Fibroblast of skin of abdomen (primary cell): ENCODE data around the gene PHLDA3. TPM values are rescaled to one million over a fixed set of nuclear protein-coding genes. Genes with fewer than 3 reads are reported as not detected.

Source experiments
- DNase-seq: peaks from one replicate; pipeline ENCODE4 v3.0.0-alpha.2; 2013
- polyA plus RNA-seq, 2 experiments: library from polyadenylated mRNA; unstranded; fragments of 120-200 nt; gene quantifications; one replicate each; pipeline ENCODE4 v1.2.1, GENCODE V29; 2013; ENCODE audit not compliant: insufficient read length in 2 of 2

PHLDA3 gene
- 105 TPM for polyA plus RNA-seq (2013, experiment 1 of 2; ENCODE audit: insufficient read length)
- 115 TPM for polyA plus RNA-seq (2013, experiment 2 of 2; ENCODE audit: insufficient read length)

GRCh38 chr1:201468844-201469644 lies at the start of gene PHLDA3:
Gene PHLDA3, minus strand, starts transcription at chr1:201469188. Its CDS starts 402 bp downstream, at chr1:201468786.
- peak; percentile 96 for DNase-seq

GRCh38 chr1:201518071-201518470 lies 49.1 kb upstream of the PHLDA3 start:
- DNase-seq, result no peak

GRCh38 chr1:201517631-201518030 lies 48.6 kb upstream of the PHLDA3 start:
- no peak for DNase-seq

- no peak for DNase-seq
These were observed 47.6 kb upstream of the PHLDA3 start for GRCh38 chr1:201516511-201517127.

- no peak for DNase-seq
These were observed 46.9 kb upstream of the PHLDA3 start for GRCh38 chr1:201515895-201516294.

GRCh38 chr1:201515062-201515750 lies 46.2 kb upstream of the PHLDA3 start:
- DNase-seq, result no peak

- no peak for DNase-seq
These were observed 45.5 kb upstream of the PHLDA3 start for GRCh38 chr1:201514466-201514865.

- DNase-seq, result no peak
These were observed 44.7 kb upstream of the PHLDA3 start for GRCh38 chr1:201513498-201514243.

GRCh38 chr1:201511941-201512539 lies 43.1 kb upstream of the PHLDA3 start:
- DNase-seq, result no peak

GRCh38 chr1:201511396-201511940 lies 42.5 kb upstream of the PHLDA3 start:
- DNase-seq, result no peak

- DNase-seq, result no peak
These were observed 41.7 kb upstream of the PHLDA3 start for GRCh38 chr1:201510734-201511133.

GRCh38 chr1:201509601-201510374 lies 40.8 kb upstream of the PHLDA3 start:
- DNase-seq, result no peak

GRCh38 chr1:201508809-201509208 lies 39.8 kb upstream of the PHLDA3 start:
- peak; percentile 61 for DNase-seq

GRCh38 chr1:201507360-201507675 lies 38.3 kb upstream of the PHLDA3 start:
- no peak for DNase-seq

GRCh38 chr1:201506557-201507359 lies 37.8 kb upstream of the PHLDA3 start, which contains the start of gene CSRP1:
Gene CSRP1, minus strand, starts transcription at chr1:201507123. Its CDS starts 10,820 bp downstream, at chr1:201496303.
- DNase-seq, result peak; percentile 91

GRCh38 chr1:201506092-201506491 lies 37.1 kb upstream of the PHLDA3 start:
- DNase-seq, result no peak

GRCh38 chr1:201505503-201505890 lies 36.5 kb upstream of the PHLDA3 start:
- DNase-seq, result peak; percentile 69

- no peak for DNase-seq
These were observed 36.0 kb upstream of the PHLDA3 start for GRCh38 chr1:201504799-201505502.

GRCh38 chr1:201504179-201504631 lies 35.2 kb upstream of the PHLDA3 start:
- DNase-seq, result no peak
